ENCODE results near the gene ACBD6.

GRCh38 chr1:180502361-180503279, at the start of gene ACBD6:
- TF ChIP-seq, protein P1, sequence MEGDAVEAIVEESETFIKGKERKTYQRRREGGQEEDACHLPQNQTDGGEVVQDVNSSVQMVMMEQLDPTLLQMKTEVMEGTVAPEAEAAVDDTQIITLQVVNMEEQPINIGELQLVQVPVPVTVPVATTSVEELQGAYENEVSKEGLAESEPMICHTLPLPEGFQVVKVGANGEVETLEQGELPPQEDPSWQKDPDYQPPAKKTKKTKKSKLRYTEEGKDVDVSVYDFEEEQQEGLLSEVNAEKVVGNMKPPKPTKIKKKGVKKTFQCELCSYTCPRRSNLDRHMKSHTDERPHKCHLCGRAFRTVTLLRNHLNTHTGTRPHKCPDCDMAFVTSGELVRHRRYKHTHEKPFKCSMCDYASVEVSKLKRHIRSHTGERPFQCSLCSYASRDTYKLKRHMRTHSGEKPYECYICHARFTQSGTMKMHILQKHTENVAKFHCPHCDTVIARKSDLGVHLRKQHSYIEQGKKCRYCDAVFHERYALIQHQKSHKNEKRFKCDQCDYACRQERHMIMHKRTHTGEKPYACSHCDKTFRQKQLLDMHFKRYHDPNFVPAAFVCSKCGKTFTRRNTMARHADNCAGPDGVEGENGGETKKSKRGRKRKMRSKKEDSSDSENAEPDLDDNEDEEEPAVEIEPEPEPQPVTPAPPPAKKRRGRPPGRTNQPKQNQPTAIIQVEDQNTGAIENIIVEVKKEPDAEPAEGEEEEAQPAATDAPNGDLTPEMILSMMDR (IDR thresholded peaks at IDR 0.05): no peak
- TF ChIP-seq POLR2A (IDR thresholded peaks at IDR 0.05): no peak

Measured in lower leg skin (tissue), 3 donors.